Prostate gland (tissue), 2 donors: Measurements from ENCODE around the gene ALX3.

Experiments used
- POLR2A ChIP-seq: fragments of 450-650 bp; IDR thresholded peaks from one replicate; pipeline ENCODE4 v1.6.1; 2016; ENCODE audit warnings: antibody characterized with exemption, mild to moderate bottlenecking
- POLR2AphosphoS5 ChIP-seq: sonication (generic); formaldehyde crosslinking; IDR thresholded peaks from one replicate; pipeline ENCODE4 v1.6.1; 2017; ENCODE audit warnings: antibody characterized with exemption
- TF ChIP-seq, protein P1 (sequence below), 4 experiments: fragments of 200-600 bp in 2 of 4; fragments of 450-650 bp in 2 of 4; sonication (generic) in 2 of 4; IDR thresholded peaks; 1 replicate in 3 of 4; 2 replicates in 1 of 4; pipeline ENCODE4 v1.5.1; 2016 to 2019; ENCODE audit warnings: antibody characterized with exemption in 4 of 4, mild to moderate bottlenecking in 2 of 4, moderate library complexity in 2 of 4

DNA sequence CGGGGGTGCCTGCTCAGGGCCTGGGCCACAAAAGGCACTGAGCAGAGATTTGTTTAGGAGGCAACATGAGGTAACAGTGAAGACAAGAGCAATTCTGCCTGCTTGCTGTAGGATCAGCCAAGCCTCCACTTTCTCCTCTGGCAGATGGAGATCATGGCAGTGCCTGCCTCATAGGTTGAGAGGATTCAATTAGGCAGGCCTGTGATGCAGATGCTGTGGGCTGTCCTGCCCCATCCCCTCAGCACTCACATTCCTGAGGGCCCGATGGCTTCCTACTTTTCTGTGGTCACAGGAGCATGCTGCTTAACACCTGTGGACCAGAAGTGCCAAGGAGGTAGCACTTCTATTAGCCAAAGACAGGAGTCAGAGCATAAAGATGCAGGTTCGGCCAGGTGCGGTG is 40.6 kb upstream of the ALX3 start:
- TF ChIP-seq, protein P1, sequence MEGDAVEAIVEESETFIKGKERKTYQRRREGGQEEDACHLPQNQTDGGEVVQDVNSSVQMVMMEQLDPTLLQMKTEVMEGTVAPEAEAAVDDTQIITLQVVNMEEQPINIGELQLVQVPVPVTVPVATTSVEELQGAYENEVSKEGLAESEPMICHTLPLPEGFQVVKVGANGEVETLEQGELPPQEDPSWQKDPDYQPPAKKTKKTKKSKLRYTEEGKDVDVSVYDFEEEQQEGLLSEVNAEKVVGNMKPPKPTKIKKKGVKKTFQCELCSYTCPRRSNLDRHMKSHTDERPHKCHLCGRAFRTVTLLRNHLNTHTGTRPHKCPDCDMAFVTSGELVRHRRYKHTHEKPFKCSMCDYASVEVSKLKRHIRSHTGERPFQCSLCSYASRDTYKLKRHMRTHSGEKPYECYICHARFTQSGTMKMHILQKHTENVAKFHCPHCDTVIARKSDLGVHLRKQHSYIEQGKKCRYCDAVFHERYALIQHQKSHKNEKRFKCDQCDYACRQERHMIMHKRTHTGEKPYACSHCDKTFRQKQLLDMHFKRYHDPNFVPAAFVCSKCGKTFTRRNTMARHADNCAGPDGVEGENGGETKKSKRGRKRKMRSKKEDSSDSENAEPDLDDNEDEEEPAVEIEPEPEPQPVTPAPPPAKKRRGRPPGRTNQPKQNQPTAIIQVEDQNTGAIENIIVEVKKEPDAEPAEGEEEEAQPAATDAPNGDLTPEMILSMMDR (IDR thresholded peaks at IDR 0.05): no peak
- TF ChIP-seq POLR2A (no peak), POLR2AphosphoS5 (no peak)
